ENCODE data around the gene AMMECR1L.

AMMECR1L gene

GRCh38 chr2:127911737-127912136 lies 26.0 kb upstream of the AMMECR1L start:
- no peak for TF ChIP-seq CTCF (IDR thresholded peaks at IDR 0.05)

- TF ChIP-seq CTCF (IDR thresholded peaks at IDR 0.05), result no peak
These were observed 24.7 kb upstream of the AMMECR1L start for GRCh38 chr2:127910415-127910814.

GRCh38 chr2:127909019-127909418 lies 23.3 kb upstream of the AMMECR1L start:
- no peak for TF ChIP-seq CTCF (IDR thresholded peaks at IDR 0.05)

- TF ChIP-seq CTCF (IDR thresholded peaks at IDR 0.05), result no peak
These were observed 20.6 kb upstream of the AMMECR1L start for GRCh38 chr2:127906206-127906926.

GRCh38 chr2:127901339-127902056 lies 15.7 kb upstream of the AMMECR1L start:
- no peak for TF ChIP-seq CTCF (IDR thresholded peaks at IDR 0.05)

GRCh38 chr2:127897531-127898211 lies 11.9 kb upstream of the AMMECR1L start:
- no peak for TF ChIP-seq CTCF (IDR thresholded peaks at IDR 0.05)

- no peak for TF ChIP-seq CTCF (IDR thresholded peaks at IDR 0.05)
These were observed 7.7 kb upstream of the AMMECR1L start for GRCh38 chr2:127893494-127893893.
